ENCODE results near the gene BHLHA15.

The BHLHA15 gene

GRCh38 chr7:98225913-98226614 is 14.8 kb downstream of the BHLHA15 start:
- DNase-seq (ENCODE audit: low read depth, low spot score): no peak

- DNase-seq (ENCODE audit: low read depth, low spot score): no peak
Observed at GRCh38 chr7:98227939-98228338, 16.7 kb downstream of the BHLHA15 start.

GRCh38 chr7:98228801-98229200 is 17.6 kb downstream of the BHLHA15 start:
- no peak for DNase-seq (ENCODE audit: low read depth, low spot score)

GRCh38 chr7:98229441-98229840 is 18.2 kb downstream of the BHLHA15 start:
- DNase-seq (ENCODE audit: low read depth, low spot score): no peak

GRCh38 chr7:98229991-98230745 is 18.9 kb downstream of the BHLHA15 start:
- DNase-seq (ENCODE audit: low read depth, low spot score): no peak

- DNase-seq (ENCODE audit: low read depth, low spot score): no peak
Observed at GRCh38 chr7:98230746-98231471, 19.7 kb downstream of the BHLHA15 start.

GRCh38 chr7:98231493-98232262 is 20.4 kb downstream of the BHLHA15 start:
- no peak for DNase-seq (ENCODE audit: low read depth, low spot score)

GRCh38 chr7:98232263-98232585 is 21.0 kb downstream of the BHLHA15 start:
- DNase-seq (ENCODE audit: low read depth, low spot score): no peak

- DNase-seq (ENCODE audit: low read depth, low spot score): no peak
Observed at GRCh38 chr7:98232799-98233198, 21.6 kb downstream of the BHLHA15 start.

GRCh38 chr7:98233219-98234070 is 22.2 kb downstream of the BHLHA15 start:
- no peak for DNase-seq (ENCODE audit: low read depth, low spot score)

- no peak for DNase-seq (ENCODE audit: low read depth, low spot score)
Observed at GRCh38 chr7:98234429-98235147, 23.3 kb downstream of the BHLHA15 start.

- no peak for DNase-seq (ENCODE audit: low read depth, low spot score)
Observed at GRCh38 chr7:98235901-98236300, 24.7 kb downstream of the BHLHA15 start.

GRCh38 chr7:98236355-98237185 is 25.3 kb downstream of the BHLHA15 start:
- no peak for DNase-seq (ENCODE audit: low read depth, low spot score)

GRCh38 chr7:98238076-98238475 is 26.8 kb downstream of the BHLHA15 start:
- DNase-seq (ENCODE audit: low read depth, low spot score): no peak

GRCh38 chr7:98238976-98239375 is 27.7 kb downstream of the BHLHA15 start:
- no peak for DNase-seq (ENCODE audit: low read depth, low spot score)

- no peak for DNase-seq (ENCODE audit: low read depth, low spot score)
Observed at GRCh38 chr7:98240961-98241673, 29.9 kb downstream of the BHLHA15 start.

- no peak for DNase-seq (ENCODE audit: low read depth, low spot score)
Observed at GRCh38 chr7:98241674-98242241, 30.5 kb downstream of the BHLHA15 start.

- no peak for DNase-seq (ENCODE audit: low read depth, low spot score)
Observed at GRCh38 chr7:98242342-98242741, 31.1 kb downstream of the BHLHA15 start.
